ENCODE results near the gene B3GAT1.

DNA sequence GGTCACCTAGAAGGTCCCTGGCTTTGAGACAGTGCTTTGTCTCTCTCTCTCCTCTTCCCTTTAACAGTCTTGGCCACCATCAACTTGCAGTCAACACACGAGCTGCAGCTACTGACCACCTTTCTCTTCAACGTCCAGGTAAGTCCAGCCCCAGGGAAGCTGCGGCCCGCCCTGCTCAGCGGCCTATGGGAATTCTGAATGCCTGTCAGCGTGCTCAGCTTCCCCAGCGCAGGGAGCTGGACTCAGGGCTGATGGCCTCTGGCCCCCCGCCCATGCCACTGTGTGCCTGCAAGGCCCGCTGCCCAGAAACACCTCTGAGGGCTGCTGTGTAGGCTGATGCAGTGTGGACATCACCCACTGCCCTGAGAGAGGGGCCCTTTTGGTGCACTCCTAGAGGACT lies 47.8 kb downstream of the B3GAT1 start:
- TF ChIP-seq, protein P1, sequence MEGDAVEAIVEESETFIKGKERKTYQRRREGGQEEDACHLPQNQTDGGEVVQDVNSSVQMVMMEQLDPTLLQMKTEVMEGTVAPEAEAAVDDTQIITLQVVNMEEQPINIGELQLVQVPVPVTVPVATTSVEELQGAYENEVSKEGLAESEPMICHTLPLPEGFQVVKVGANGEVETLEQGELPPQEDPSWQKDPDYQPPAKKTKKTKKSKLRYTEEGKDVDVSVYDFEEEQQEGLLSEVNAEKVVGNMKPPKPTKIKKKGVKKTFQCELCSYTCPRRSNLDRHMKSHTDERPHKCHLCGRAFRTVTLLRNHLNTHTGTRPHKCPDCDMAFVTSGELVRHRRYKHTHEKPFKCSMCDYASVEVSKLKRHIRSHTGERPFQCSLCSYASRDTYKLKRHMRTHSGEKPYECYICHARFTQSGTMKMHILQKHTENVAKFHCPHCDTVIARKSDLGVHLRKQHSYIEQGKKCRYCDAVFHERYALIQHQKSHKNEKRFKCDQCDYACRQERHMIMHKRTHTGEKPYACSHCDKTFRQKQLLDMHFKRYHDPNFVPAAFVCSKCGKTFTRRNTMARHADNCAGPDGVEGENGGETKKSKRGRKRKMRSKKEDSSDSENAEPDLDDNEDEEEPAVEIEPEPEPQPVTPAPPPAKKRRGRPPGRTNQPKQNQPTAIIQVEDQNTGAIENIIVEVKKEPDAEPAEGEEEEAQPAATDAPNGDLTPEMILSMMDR (IDR thresholded peaks at IDR 0.05): no peak
- no peak for TF ChIP-seq POLR2AphosphoS5 (IDR thresholded peaks at IDR 0.05)
